Amygdala (tissue), 56 donors: ENCODE results near the gene LRFN2.

ENCODE experiments used
- DNase-seq, 56 donors: peaks; one replicate each; lab custom pipeline; 2025; lab: John Stamatoyannopoulos, UW

Gene LRFN2

GRCh38 chr6:40411881-40412280, 175.3 kb downstream of the LRFN2 start:
- no peak for DNase-seq

GRCh38 chr6:40410821-40411220, 176.3 kb downstream of the LRFN2 start:
- DNase-seq: no peak

GRCh38 chr6:40409716-40410397, 177.3 kb downstream of the LRFN2 start:
- DNase-seq: peak in 1 of 56 donors; percentile 14

GRCh38 chr6:40408786-40409542, 178.2 kb downstream of the LRFN2 start:
- no peak for DNase-seq

GRCh38 chr6:40407239-40407638, 179.9 kb downstream of the LRFN2 start:
- DNase-seq: no peak

- no peak for DNase-seq
Measured at GRCh38 chr6:40406175-40406574, 181.0 kb downstream of the LRFN2 start.

- no peak for DNase-seq
Measured at GRCh38 chr6:40400738-40401137, 186.4 kb downstream of the LRFN2 start.

GRCh38 chr6:40399888-40400457, 187.2 kb downstream of the LRFN2 start:
- DNase-seq: no peak

GRCh38 chr6:40398810-40399477, 188.2 kb downstream of the LRFN2 start:
- DNase-seq: no peak

GRCh38 chr6:40398034-40398691, 189.0 kb downstream of the LRFN2 start:
- no peak for DNase-seq

GRCh38 chr6:40397287-40398033, 189.7 kb downstream of the LRFN2 start:
- no peak for DNase-seq

GRCh38 chr6:40395698-40396076, 191.5 kb downstream of the LRFN2 start:
- no peak for DNase-seq

- no peak for DNase-seq
Measured at GRCh38 chr6:40395066-40395697, 192.0 kb downstream of the LRFN2 start.

- DNase-seq: no peak
Measured at GRCh38 chr6:40394381-40394780, 192.8 kb downstream of the LRFN2 start.

- no peak for DNase-seq
Measured at GRCh38 chr6:40393641-40394040, 193.5 kb downstream of the LRFN2 start.

GRCh38 chr6:40392589-40392988, 194.6 kb downstream of the LRFN2 start:
- DNase-seq: no peak

GRCh38 chr6:40391851-40392517, 195.2 kb downstream of the LRFN2 start:
- DNase-seq: no peak

- no peak for DNase-seq
Measured at GRCh38 chr6:40391086-40391485, 196.1 kb downstream of the LRFN2 start.
